ENCODE measurements around the gene TNP1. TPM values are rescaled to one million over a fixed set of nuclear protein-coding genes. Genes with fewer than 3 reads are reported as not detected.

Gene TNP1, protein sequence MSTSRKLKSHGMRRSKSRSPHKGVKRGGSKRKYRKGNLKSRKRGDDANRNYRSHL
- total RNA-seq, result not detected

DNA sequence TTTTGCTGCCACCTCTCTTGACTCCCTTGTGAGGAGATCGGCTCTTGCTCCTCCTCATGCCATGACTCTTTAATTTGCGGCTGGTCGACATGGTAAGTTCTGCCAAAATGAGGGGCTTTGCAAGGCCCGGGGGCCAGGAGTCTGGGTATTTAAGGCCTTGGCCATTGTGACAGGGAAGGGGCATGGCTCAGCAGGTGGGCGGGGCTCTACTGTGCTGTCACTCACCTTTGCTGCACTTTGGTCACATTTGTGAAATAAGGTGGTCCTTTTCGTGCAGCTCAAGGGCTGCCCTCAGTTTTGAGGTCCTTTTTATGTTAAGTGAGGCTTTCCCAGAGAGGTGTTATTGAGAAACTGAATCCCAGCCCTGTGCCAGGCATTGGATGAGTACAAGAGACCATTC lies at the start of gene TNP1:
TNP1 (minus strand) TSS at position 121 of the 400 bp plus-strand sequence; CDS start at position 91, 30 bp downstream.

Other genes with a start within 250 kb of the TNP1 start
- gene IGFBP2, start 226.6 kb downstream of the TNP1 start, total RNA-seq, result 10 to 100 TPM; 36.2 to 43.4 TPM
- not detected for gene IGFBP5, start 164.5 kb downstream of the TNP1 start, total RNA-seq